Psoas muscle (tissue), 8 donors: ENCODE measurements around the gene SFI1. TPM values are rescaled to one million over a fixed set of nuclear protein-coding genes. Genes with fewer than 3 reads are reported as not detected.
A peak's percentile ranks its signal among the peaks of the same experiment; 100 is the strongest.
"Not testable (repeated sequence)": the region's sequence is repeated elsewhere in the genome, so short reads cannot be mapped to it uniquely, and the experiment has no call there.

ENCODE experiments used
- ATAC-seq, 4 donors: fragments of 200-7000 bp; cut with Tn5 transposase; one replicate each; pipeline ENCODE4 v1.9.1; 2020; ENCODE audit warnings: moderate library complexity in 3 of 4, mild to moderate bottlenecking in 2 of 4
- DNase-seq, 2 donors: peaks; one replicate each; pipeline ENCODE4 v3.0.0-alpha.2; 2020
- H3K27ac ChIP-seq: fragments of 200-600 bp; one replicate; pipeline ENCODE4 v1.8.0; 2022
- H3K27me3 ChIP-seq, 3 donors: fragments of 200-600 bp in 1 of 3; one replicate each; pipeline versions ENCODE4 v1.6.1 to v1.8.0; 2013 to 2022; ENCODE audit warnings: low read length in 2 of 3, mild to moderate bottlenecking in 2 of 3, moderate library complexity in 1 of 3; ENCODE audit not compliant: insufficient read depth in 3 of 3
- H3K36me3 ChIP-seq, 2 donors: fragments of 200-600 bp in 1 of 2; one replicate each; pipeline versions ENCODE4 v1.6.1 to v1.8.0; 2013 to 2022; ENCODE audit warnings: low read depth in 1 of 2, mild to moderate bottlenecking in 1 of 2, moderate library complexity in 1 of 2; ENCODE audit not compliant: insufficient read depth in 1 of 2
- H3K4me1 ChIP-seq: fragments of 200-600 bp; one replicate; pipeline ENCODE4 v1.8.0; 2022
- H3K4me3 ChIP-seq: fragments of 200-600 bp; one replicate; pipeline ENCODE4 v1.8.0; 2022; ENCODE audit warnings: mild to moderate bottlenecking
- H3K9me3 ChIP-seq: fragments of 200-600 bp; one replicate; pipeline ENCODE4 v1.8.0; 2022
- CTCF ChIP-seq: fragments of 200-600 bp; IDR thresholded peaks from one replicate; pipeline ENCODE4 v1.8.0; 2022; ENCODE audit warnings: antibody characterized with exemption
- WGBS, 3 donors: extraction: QIAGEN DNeasy Blood & Tissue Kit; methylation state at CpG; one replicate each; pipeline versions ENCODE4 v1.1.6 to v1.1.7; 2013; 5-methylcytosine and 5-hydroxymethylcytosine counted together
- intact Hi-C, 2 donors: fragments of 100-400 bp; cut with DNase I; formaldehyde crosslinking; loops; one replicate each; pipeline versions ENCODE4 v1.11.0 to v1.14.2; 2022
- polyA plus RNA-seq, 3 donors: library from polyadenylated mRNA; stranded (reverse); fragments of 200-250 nt; gene quantifications; one replicate each; pipeline ENCODE4 v1.2.3, GENCODE V29; 2013
- total RNA-seq, 4 donors: library from RNA; stranded (reverse); fragmentation: NEBNext Ultra II Directional in 2 of 4; extraction: Animal tissue kit (Norgen Biotek cat#: 25700) in 2 of 4; gene quantifications; one replicate each; pipeline versions ENCODE4 v1.2.1 to v1.2.4, GENCODE V29; 2021 to 2023
- donor health status: healthy with polysubstance abuse.
- donor health status: DM: no; HTN: no; CAD: no; lungs with moderate emphysema.
- donor health status: Bipolar disorder and iron deficiency.
- donor health status: healthy.
- donor health status: DM: yes; HTN: yes; CAD: no.
- donor health status: DM: no; HTN: no; CAD: no.
- donor health status: DM: no; HTN: no; CAD: no.
- donor health status: DM: yes; HTN: yes; CAD: no.

The SFI1 gene
- total and polyA plus RNA-seq, 7 donors = 1.5 to 8.6 (median 3.9) TPM

DNA sequence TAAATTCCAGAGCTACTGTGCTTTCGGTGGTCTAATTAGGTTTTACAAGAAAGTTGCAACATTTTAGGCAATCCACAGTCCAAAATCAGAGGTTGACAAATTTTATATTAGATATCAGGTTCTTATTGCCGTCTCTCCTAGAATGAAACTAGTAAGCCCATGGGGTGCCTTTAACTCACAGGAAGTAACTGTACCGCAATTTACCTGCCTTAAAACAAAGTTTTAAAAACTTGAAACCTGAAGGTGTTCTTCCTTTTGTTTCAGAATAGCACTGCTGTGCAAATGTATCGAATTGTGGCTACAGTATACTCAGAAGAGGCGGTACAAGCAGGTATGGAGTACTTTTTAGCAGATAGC lies 88.4 kb downstream of the SFI1 start:
- Histone ChIP-seq H3K4me1 (no peaks in the 10 kb centered on the region), H3K36me3 (peaks cover 0 to 18% of the 10 kb centered on the region in 2 donors), H3K27ac (no peak overlapping the region), H3K4me3 (no peak overlapping the region), H3K27me3 (no peaks in the 10 kb centered on the region), H3K9me3 (peaks cover 4% of the 10 kb centered on the region)
- ATAC-seq = no peak
- intact Hi-C loops = no loop called here
- 89 to 92% (median 90%) methylated on average over 5 of the region's 5 CpGs for WGBS, 3 donors
- DNase-seq = no peak
- TF ChIP-seq CTCF = no peak

DNA sequence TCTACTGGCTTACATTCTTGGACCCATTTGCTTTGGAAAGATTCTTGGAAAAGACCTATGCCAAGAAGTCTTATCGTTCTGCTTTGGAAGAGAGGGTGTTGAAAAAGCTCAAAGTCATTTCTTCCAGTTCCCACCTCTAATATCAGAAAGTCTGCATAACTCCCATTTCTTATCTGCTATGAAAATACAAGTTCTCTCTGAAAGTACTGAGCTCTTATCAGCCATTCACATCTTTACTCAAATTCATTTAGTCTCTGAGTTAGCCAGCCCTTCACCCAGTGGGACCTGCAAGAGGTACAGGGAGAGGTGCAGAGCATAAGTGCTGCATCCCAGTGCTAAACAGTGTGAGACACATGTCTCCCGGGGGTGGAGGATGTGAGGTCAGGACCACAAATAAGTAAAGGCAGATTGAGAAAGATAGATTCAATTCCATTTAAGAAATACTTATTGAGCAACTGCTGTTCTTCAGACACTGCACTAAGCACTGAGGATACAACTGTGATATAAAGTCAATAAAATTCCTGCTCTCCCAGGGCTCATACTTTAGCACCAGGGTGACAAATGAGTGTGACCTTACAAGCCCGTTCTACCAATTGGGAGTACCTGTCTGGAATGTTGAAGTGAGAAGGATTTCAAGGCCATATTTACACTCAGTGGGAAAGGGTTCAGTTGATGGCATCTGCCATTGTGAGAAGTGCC lies 89.0 kb downstream of the SFI1 start:
- H3K9me3 ChIP-seq = peaks cover 4% of the 10 kb centered on the region
- 51 to 62% (median 52%) methylated on average over 3 of the region's 3 CpGs for WGBS, 3 donors
- H3K4me1 ChIP-seq = no peaks in the 10 kb centered on the region
- no peak overlapping the region for H3K4me3 ChIP-seq
- intact Hi-C loops = no loop called here
- ATAC-seq (no peak), DNase-seq (no peak)
- no peak for TF ChIP-seq CTCF
- peaks cover 0 to 18% of the 10 kb centered on the region in 2 donors for H3K36me3 ChIP-seq
- H3K27me3 ChIP-seq = no peaks in the 10 kb centered on the region
- no peak overlapping the region for H3K27ac ChIP-seq

DNA sequence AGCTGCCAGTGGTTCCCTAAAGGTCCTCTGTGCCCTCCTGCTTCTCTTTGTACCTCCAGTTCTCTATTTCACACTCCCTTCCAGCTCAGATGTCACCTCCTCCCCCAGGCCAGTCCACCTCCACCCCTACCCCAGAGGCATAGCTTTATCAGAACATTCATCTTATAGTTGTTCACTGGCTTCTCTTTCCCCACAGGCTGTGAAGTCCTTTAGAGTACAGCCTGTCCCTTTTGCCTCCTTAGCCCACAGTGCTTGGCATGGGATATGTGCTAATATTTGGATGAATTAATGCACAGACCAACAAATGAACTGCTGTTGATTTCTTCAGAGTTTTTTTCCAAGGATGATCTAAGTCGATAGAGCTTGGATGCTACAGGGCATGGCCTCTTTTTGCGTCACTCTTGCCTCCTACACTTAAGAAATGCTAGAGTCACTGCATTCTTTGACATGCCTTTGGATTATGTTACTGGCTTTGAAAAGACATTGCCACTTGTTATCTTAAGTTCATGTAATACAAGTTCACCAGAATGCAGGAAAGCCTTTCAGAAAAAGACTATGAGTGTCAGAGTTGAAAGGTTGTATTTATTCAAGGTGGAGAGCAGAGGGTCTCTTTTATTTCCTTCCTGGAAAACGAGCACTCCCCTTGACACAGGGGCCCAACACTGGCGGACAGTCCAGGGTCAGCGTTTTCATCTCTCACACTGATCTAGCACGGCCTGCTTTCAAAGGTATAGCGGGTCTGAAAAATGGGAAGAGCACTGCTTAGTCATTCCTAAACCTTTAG lies 90.0 kb downstream of the SFI1 start:
- Histone ChIP-seq H3K27me3 (no peaks in the 10 kb centered on the region), H3K9me3 (peaks cover 4% of the 10 kb centered on the region), H3K4me3 (no peak overlapping the region), H3K4me1 (no peaks in the 10 kb centered on the region), H3K36me3 (peaks cover 0 to 18% of the 10 kb centered on the region in 2 donors), H3K27ac (no peak overlapping the region)
- intact Hi-C loops = no loop called here
- TF ChIP-seq CTCF = no peak
- DNase-seq (no peak), ATAC-seq (peak in 1 of 4 donors; percentile 27)
- 86 to 91% (median 87%) methylated on average over 7 of the region's 7 CpGs for WGBS, 3 donors

GRCh38 chr22:31588970-31589675 lies 92.8 kb downstream of the SFI1 start:
- TF ChIP-seq CTCF = no peak
- 87 to 90% (median 87%) methylated on average over 6 of the region's 6 CpGs for WGBS, 3 donors
- Histone ChIP-seq H3K4me3 (no peak overlapping the region), H3K4me1 (no peaks in the 10 kb centered on the region), H3K27ac (no peak overlapping the region), H3K9me3 (peaks cover 4% of the 10 kb centered on the region), H3K36me3 (peaks cover 0 to 14% of the 10 kb centered on the region in 2 donors), H3K27me3 (no peaks in the 10 kb centered on the region)
- DNase-seq (no peak), ATAC-seq (no peak)
- intact Hi-C loops = no loop called here

- 100% methylated on average over 1 of the region's 2 CpGs; no CpG with 5 or more reads in 2 of the 3 donors for WGBS, 3 donors
- H3K27me3 ChIP-seq, ATAC-seq, DNase-seq, H3K9me3 ChIP-seq, H3K27ac ChIP-seq, intact Hi-C loops, H3K4me1 ChIP-seq, H3K4me3 ChIP-seq: not testable (repeated sequence)
- H3K36me3 ChIP-seq = peaks cover 0 to 10% of the 10 kb centered on the region in 2 donors
Measured at GRCh38 chr22:31590161-31590560, 93.8 kb downstream of the SFI1 start.
